Sciatic nerve (tissue), 2 donors: ENCODE measurements around the gene SLA2. TPM values are rescaled to one million over a fixed set of nuclear protein-coding genes. Genes with fewer than 3 reads are reported as not detected.
"Not testable (repeated sequence)": the region's sequence is repeated elsewhere in the genome, so short reads cannot be mapped to it uniquely, and the experiment has no call there.

Experiments
- ATAC-seq: fragments of 200-7000 bp; cut with Tn5 transposase; one replicate; pipeline ENCODE4 v1.9.1; 2020; ENCODE audit warnings: mild to moderate bottlenecking, moderate library complexity
- DNase-seq: peaks from one replicate; pipeline ENCODE4 v3.0.0-alpha.2; 2020; ENCODE audit warnings: low spot score
- intact Hi-C: fragments of 100-400 bp; cut with DNase I; formaldehyde crosslinking; loops from one replicate; pipeline ENCODE4 v1.14.2; 2022
- total RNA-seq: library from RNA; stranded (reverse); fragmentation: NEBNext Ultra II Directional; extraction: Animal tissue kit (Norgen Biotek cat#: 25700); gene quantifications from one replicate; pipeline ENCODE4 v1.2.1, GENCODE V29; 2021
- donor health status: DM: no; HTN: no; CAD: no.
- donor health status: DM: no; HTN: no; CAD: no.

Gene SLA2
- total RNA-seq, 1 donor from 2014 or later: 0.49 TPM

DNA sequence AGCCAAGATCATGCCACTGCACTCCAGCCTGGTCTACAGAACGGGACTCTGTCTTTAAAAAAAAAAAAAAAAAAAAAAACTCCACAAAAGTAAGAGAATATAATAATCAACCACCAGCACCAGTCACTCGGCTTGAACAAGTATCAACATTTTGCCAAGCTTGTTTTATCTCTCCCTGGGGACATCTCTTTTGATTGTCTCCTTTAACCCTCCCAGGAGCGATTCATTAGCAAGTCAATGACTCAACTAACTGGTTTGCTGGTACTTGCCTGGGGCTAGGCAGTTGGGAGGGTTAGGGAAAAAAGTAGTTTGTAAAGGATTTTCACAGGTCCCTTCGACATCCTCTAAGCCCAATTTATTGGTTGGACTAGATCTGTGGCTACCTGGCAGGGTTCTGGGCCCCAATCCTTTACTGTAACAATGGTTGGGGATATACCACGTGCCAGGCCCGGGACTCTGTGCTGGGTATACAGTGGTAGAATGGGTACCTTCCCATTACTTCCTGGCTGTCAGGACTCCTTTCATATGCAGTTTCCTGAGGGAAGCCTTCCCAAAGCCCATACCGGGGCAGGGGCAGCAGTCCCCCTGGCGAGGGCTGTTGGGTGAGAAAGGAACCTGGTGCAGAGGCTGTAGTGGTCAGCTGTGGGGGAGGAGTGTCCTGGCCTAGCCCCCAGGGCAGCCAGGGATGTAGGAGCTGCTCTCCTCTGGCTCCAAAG is 60.4 kb downstream of the SLA2 start:
- intact Hi-C loops: no loop called here
- ATAC-seq: no peak
- no peak for DNase-seq

DNA sequence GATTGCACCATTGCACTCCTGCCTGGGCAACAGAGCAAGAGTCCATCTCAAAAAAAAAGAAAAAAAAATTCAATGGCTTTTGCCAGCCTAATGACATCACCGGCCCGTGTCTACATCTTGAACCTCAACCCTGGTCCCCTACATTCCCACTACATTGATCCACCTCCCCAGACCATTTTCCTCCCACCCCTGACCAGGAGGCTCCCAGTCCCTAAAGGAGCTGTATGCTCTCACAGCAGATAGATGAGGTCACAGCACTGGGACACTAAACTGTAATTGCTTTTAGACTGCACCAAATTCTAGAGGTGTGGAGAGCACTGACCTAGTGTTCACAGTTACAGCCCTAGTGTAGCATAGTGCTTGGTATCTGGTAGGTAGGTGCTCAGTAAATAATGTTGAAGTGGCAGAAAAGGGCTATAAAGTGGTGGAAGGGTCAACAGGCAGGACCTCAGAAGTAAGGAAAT is 61.9 kb downstream of the SLA2 start:
- no peak for DNase-seq
- ATAC-seq: no peak
- intact Hi-C loops: no loop called here

DNA sequence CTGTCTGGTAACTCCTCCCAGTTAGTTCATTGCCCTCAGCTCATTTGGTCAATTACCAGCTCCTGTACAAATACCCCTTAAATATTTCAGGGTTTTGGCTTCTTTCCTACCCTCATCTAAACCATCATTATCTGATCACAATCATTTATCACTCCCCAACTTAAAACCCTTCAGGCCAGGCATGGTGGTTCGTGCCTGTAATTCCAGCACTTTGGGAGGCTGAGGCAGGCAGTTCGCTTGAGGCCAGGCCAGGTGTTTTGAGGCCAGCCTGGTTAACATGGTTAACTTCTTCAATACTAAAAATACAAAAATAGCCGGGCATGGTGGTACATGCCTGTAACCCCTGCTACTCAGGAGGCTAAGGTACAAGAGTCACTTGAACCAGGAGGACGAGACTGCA is 63.2 kb downstream of the SLA2 start:
- no peak for DNase-seq
- ATAC-seq: no peak
- intact Hi-C loops: no loop called here

DNA sequence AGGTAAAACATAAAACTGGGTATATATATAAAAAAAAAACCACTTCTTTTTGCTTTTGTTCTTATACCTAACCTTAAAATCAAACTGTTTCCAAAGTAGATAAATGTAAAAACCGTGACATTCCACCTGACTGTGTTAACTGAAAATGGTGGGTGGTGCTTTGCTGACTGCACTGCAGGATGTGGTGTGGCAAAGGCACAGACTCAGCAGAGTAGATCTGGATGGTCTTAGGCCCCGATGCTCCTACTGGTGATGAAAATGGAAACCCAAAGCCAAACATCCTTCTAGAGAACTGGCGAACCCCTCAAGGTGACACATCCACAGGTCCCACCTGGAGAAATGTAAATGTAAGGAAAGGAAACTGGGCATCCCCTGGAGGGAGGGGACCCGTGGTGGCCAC is 63.7 kb downstream of the SLA2 start:
- intact Hi-C loops: no loop called here
- DNase-seq (no peak), ATAC-seq (no peak)

DNA sequence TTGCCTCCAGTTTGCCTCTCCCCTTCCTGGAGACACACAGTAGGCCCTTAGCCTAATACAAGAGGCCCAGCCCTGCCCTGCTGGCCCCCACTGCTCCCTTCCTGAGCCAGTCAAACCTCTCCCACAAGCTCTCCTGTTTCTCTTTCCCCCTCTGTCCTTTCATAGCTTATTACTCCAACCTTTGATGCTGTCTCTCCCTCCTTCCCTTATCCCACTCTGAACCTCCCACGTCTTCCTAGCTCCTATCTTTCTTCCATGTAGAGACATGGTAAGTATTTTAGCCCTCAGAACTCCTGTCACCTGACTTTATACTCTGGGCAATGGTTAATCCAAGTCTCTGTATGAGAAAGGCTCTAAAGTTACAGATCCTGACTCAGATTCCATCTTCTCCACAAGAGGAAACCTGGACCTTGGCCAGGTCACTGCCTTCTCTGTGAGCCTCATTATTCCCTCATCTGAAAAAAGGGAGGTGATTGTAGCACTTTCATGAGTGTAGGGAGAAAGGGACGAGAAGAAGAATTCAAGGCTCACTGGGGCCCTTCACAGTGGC is 65.9 kb downstream of the SLA2 start:
- ATAC-seq (no peak), DNase-seq (no peak)
- intact Hi-C loops: no loop called here

DNA sequence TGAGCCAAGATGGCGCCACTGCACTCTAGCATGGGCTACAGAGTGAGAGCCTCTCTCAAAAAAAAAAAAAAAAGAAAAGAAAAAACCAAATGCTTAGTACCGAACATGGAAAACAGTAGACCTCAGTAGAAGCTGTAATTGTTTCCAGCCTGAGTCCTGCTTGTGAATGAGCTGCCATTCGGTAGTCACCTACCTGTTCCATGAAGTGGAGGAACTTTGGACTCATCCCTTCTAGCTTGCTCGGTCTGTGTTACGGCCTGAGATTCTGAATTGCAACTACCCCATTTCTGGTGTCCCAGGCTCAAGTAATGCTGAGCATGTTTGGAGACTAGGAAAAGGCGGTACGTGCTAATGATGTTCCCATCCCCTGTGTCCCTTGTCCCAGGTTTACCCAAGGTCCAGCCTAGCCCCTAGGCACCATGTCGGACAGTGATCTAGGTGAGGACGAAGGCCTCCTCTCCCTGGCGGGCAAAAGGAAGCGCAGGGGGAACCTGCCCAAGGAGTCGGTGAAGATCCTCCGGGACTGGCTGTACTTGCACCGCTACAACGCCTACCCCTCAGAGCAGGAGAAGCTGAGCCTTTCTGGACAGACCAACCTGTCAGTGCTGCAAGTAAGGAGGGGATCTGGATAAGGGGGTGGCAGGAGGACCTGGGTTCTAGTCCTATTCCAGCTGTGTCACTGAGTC is 67.5 kb downstream of the SLA2 start:
- intact Hi-C loops: no loop called here
- ATAC-seq (no peak), DNase-seq (no peak)

DNA sequence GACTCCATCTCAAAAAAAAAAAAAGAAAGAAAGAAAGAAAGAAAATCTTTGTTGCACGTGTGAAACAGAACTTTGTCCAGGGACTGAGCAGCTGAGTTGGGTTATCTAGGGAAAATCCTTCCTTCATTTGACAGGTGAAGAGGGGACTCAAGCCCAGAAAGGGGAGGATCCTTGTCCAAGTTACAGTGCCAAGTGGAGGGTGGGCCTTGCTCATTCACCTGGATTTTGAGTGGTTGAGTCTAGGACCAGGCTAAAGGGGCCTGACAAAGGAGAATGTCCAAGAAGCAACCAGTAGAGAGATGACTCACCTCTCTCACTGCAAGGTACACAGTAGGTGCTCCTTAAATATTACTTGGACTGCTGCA is 69.9 kb downstream of the SLA2 start:
- DNase-seq (no peak), ATAC-seq (no peak)
- intact Hi-C loops: no loop called here

DNA sequence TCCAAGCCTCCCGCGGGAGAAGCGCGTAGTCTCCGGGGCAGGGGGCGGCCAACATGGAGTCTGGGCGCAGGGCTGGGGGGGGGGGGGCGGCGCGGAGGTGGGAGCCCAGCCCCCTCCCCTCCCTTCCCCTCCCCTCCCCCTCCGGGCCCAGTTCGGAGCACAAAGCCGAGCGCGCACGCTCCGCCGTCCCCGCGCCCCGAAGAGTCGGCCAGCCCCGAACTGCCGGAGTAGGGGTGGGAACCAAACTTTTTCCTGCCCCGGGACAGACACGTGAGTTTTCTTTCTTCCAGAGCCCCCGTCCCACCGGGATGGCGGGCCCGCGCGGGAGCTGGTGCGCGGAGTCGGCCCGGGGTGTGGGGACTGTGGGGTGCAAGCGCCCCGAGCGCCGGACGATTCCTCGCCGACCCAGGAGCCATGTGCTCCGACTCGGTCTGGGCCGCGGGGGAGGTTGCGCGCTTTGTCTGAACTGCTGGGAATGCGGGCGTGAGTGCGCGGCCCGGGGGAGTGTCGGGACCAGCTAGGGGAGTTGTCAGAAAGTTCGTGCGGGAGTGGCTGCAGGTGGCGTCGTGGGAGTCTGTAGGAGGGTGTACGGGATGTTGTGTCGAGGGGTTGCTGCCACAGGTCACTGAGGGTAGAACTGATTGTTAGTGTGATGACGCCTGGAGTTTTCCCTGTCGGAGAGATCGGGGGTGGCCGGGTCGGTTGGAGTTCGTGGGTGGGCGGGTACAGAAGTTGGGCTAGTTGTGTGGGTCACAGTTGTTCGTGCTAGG is 71.4 kb downstream of the SLA2 start:
- ATAC-seq: peak; percentile 38
- intact Hi-C loops: no loop called here
- DNase-seq: peak; percentile 79

DNA sequence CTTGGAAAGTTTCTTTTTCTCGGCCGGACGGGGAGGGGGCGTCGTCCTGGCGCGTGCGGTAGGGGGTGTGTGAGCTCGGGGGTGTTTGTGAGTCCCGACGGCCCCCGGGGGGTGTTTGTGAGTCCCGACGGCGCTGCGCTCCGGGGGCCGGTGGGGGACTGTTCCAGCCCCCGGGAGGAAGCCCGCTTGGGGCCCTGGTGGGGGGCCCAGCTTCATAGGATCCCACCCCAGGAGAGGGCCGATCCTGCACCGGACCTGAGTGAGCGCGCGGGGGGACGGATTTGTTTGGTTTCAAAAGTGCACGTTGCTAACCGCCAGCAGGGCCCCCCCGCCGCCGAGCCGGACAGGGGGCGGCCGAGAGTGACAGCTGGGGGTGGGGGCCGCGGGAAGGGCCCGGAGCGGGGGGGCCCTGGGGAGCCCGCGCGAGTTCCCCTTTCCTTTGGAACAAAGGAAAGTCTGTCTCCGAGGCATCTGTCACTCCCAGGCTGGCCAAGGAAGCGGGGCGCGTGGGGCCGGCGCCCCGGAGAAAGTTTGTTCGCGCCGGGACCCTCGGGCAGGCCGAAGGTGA is 72.1 kb downstream of the SLA2 start:
- DNase-seq: peak; percentile 82
- intact Hi-C loops: no loop called here
- peak; percentile 33 for ATAC-seq

DNA sequence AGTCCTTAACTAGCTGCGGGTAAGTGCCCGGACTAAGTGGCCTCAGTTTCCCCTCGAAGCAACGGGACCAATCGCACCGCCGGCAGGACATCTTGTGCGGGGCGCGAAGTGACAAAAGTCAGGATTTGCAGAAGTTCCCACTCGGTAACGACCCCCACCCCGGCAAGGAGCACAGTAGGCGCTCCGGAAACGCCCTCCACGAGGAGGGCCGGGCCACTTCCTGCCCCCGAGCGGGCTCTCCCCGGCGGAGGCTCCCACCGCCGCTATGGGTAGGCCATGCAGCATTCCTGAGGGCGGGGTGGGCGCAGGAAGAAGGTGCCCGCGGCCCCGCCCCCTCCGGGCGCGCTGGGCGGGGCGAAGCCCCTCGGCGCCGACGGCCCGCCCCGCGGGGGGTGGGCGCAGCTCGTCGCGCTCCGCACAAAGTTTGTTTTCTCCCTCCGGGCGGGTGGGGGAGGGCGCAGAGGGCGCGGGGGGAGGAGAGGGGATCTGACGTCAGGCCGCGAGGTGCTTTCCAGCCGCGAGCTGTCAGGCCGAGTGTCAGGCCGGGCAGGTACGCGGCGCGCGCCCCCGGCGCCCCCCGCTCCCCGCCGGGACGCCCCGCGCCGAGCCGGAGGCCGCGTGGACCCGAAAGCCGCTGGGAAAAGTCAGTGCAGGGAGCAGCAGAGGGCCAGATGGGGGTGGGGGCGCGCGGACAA is 72.7 kb downstream of the SLA2 start, which contains the start of gene TGIF2:
TGIF2 (plus strand) TSS at position 495 of the 695 bp plus-strand sequence. CDS start 5,178 bp downstream, outside the sequence.
- intact Hi-C loops: no loop called here
- DNase-seq (peak; percentile 89), ATAC-seq (peak; percentile 90)

DNA sequence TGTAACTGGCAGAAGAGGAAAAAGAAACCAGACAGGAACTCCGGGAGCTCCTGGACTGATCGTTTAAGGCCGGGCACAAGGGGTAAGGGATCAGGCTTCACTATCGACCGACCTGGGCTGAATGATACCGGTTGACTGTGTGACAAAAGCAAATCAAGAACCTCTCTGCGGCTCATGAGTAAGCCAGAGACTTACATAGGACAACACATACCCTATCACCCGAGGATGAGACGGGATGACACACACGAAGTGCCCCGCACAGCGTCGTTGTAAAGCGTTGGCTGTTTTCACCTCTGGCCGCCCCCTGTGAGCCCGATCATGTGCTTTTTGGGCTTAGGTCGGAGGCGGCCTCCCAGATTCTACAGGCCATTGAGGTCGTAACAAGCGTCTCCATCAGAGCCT is 73.3 kb downstream of the SLA2 start:
- intact Hi-C loops: no loop called here
- DNase-seq (peak; percentile 61), ATAC-seq (peak; percentile 30)

DNA sequence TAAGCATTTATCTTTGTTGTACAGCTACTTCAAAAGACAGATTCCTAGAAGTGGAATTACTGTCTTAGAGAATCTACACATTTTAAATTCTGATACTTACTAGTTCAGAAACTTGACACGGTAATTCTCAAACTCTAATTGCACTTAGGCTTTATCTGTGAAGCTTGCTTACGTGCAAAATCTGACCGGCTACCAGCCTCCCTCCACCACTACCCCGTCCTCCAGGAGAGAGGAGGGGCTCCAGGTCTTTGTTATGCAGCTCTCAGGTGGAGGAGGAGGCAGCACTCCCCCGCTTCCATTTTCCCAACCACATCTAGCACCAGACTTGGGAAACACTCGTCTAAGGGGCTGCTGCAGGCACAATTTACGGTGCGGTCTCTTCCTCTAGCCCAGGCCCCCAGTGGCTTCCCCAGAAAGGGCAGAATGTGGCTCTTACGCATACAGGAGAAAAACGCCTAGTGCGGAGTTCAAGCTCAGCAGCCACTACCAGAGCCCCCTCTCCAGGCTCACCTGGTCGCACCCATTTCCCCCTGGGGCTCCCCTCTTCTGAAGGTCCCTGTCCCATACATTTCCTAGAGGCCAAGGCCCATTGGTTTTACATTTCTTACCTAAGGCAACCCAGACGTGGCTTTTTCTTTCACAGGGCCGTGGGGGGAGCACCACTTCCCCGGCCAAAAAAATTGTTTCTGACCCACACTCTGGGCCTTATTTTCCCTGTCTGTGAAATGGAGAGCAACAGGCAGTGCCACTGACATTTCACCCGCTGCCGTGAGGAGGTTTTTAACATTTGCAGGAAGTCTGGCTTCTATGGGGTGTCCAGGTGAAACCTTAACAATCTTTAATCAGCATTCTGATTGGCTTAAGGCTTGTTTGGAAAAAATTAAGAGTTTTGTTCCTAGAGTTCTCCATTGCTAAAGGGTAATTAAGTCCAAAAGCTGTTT is 74.2 kb downstream of the SLA2 start:
- DNase-seq: no peak
- intact Hi-C loops: no loop called here
- ATAC-seq: no peak

DNA sequence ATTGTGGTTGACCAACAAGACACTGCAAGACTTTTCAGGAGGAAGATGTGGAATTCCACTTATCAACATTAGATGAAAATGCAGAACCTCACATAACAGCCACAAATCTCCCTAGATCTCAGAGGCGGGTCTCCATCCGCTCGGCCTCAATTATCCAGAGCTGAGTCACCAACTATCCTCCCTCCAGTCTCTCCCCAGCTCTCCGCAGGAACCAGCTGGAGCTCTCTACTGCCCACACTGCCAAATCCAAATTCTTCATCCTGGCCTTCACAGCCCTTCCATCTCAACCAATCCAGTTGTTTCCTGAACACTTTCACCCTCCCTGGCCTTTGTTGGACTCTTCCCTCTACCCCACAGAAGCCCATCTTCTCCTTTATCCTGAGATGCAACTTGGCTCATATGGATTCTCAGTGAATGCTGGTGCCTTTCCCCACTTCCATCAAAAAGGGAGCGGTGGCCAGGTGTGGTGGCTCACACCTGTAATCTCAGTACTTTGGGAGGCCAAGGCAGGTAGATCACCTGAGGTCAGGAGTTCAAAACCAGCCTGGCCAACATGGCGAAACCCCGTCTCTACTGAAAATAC is 76.1 kb downstream of the SLA2 start:
- ATAC-seq (no peak), DNase-seq (no peak)
- intact Hi-C loops: no loop called here

DNA sequence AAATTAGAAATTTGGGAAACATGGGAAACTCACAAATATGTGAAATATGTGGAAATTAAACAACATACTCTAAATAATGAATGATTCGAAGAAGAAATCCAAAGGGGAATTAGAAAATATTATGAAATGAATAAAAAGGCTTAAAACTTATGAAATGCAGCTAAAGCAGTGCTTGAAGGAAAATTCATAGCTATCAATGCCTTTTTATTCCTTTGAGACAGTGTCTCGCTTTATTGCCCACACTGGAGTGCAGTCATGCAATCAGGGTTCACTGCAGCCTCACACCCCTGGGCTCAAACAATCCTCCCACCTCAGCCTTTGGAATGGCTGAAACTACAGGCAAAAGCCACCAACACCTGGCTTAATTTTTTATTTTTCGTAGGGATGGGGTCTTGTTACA is 80.5 kb downstream of the SLA2 start:
- no peak for ATAC-seq
- no peak for DNase-seq
- intact Hi-C loops: no loop called here

DNA sequence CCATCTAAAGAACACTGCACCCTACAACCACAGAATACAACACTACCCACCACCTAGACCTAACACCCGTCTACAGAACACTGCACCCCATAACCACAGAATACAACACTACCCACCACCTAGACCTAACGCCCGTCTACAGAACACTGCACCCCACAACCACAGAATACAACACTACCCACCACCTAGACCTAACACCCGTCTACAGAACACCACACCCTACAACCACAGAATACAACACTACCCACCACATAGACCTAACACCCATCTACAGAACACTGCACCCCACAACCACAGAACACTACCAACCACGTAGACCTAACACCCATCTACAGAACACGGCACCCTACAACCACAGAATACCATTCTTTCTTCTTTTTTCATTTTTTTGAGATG is 81.3 kb downstream of the SLA2 start:
- intact Hi-C loops, DNase-seq, ATAC-seq: not testable (repeated sequence)

DNA sequence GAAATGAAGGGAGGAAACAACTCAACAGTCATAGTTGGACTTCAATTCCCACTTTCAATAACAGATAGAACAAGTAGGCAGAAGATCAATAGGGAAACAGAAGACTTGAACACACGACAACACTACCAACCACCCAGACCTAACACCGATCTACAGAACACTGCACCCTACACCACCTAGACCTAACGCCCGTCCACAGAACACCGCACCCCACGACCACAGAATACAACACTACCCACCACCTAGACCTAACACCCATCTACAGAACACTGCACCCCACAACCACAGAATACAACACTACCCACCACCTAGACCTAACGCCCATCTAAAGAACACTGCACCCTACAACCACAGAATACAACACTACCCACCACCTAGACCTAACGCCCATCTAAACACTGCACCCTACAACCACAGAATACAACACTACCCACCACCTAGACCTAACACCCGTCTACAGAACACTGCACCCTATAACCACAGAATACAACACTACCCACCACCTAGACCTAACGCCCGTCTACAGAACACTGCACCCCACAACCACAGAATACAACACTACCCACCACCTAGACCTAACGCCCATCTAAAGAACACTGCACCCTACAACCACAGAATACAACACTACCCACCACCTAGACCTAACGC is 81.8 kb downstream of the SLA2 start:
- intact Hi-C loops, DNase-seq, ATAC-seq: not testable (repeated sequence)

DNA sequence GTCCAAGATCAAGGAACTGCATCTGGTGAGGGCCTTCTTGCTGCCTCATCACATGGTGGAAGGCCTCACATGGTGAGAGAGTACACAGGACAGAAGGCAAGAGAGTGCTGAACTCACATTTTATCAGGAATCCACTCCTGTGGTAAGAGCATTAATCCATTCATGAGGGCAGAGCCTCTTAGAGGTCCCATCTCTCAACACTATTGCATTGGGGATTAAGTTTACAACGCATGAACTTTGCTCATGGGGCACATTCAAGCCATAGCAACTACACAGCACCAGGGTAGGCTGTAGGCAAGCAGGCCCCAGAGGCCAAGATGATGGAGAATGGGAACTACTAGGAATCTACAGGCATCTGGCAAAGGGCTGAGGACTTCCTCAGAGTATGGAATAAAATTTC is 82.6 kb downstream of the SLA2 start:
- ATAC-seq: no peak
- intact Hi-C loops: no loop called here

More for the DNA sequence above, 82.6 kb downstream of the SLA2 start:
- no peak for DNase-seq
